HepG2 (cell line): ENCODE data around the gene BCAS1. TPM values are rescaled to one million over a fixed set of nuclear protein-coding genes. Genes with fewer than 3 reads are reported as not detected.
A peak's percentile ranks its signal among the peaks of the same experiment; 100 is the strongest.

Experiments
- ATAD3A ChIP-seq: sonication (generic); formaldehyde crosslinking; IDR thresholded peaks from 2 replicates; pipeline ENCODE4 v1.4.0; 2020; ENCODE audit warnings: missing genetic modification reagents
- ATF3 ChIP-seq: sonication (generic); formaldehyde crosslinking; IDR thresholded peaks from 2 replicates; pipeline ENCODE4 v1.4.0; 2020; ENCODE audit warnings: missing genetic modification reagents
- DDIT3 ChIP-seq: sonication (generic); formaldehyde crosslinking; IDR thresholded peaks from 2 replicates; pipeline ENCODE4 v1.4.0; 2020; ENCODE audit warnings: mild to moderate bottlenecking, missing genetic modification reagents
- KDM3A ChIP-seq: IDR thresholded peaks from 2 replicates; pipeline ENCODE4 v1.6.1; 2018; ENCODE audit warnings: low read depth, missing compliant biosample characterization
- NFKB2 ChIP-seq: sonication (generic); formaldehyde crosslinking; IDR thresholded peaks from 2 replicates; pipeline ENCODE4 v1.4.0; 2020; ENCODE audit warnings: missing genetic modification reagents, borderline replicate concordance
- PAWR ChIP-seq: sonication (generic); formaldehyde crosslinking; IDR thresholded peaks from 2 replicates; pipeline ENCODE4 v1.4.0; 2020; ENCODE audit warnings: missing genetic modification reagents, mild to moderate bottlenecking, borderline replicate concordance
- POLR2A ChIP-seq, 2 experiments: IDR thresholded peaks; 2 replicates each; pipeline ENCODE4 v1.6.1; 2011; ENCODE audit warnings: low read depth in 2 of 2, low read length in 2 of 2, mild to moderate bottlenecking in 1 of 2, moderate library complexity in 1 of 2; ENCODE audit not compliant: insufficient read depth in 1 of 2
- RARA ChIP-seq: IDR thresholded peaks from 2 replicates; pipeline ENCODE4 v1.6.1; 2016; ENCODE audit warnings: missing genetic modification reagents, missing compliant biosample characterization
- REST ChIP-seq, 2 experiments: IDR thresholded peaks; 2 replicates each; pipeline ENCODE4 v1.6.1; 2011 to 2012; ENCODE audit warnings: low read length in 2 of 2, borderline replicate concordance in 1 of 2, low read depth in 1 of 2, mild to moderate bottlenecking in 1 of 2, moderate library complexity in 1 of 2
- REXO4 ChIP-seq: sonication (generic); formaldehyde crosslinking; IDR thresholded peaks from 2 replicates; pipeline ENCODE4 v1.8.0; 2022; ENCODE audit warnings: missing genetic modification reagents, mild to moderate bottlenecking, borderline replicate concordance
- U2AF1 ChIP-seq: fragments of 200-400 bp; formaldehyde crosslinking; optimal IDR thresholded peaks from 2 replicates; pipeline ENCODE3; 2017; ENCODE audit warnings: mild to moderate bottlenecking, low read depth, low read length
- ZBTB34 ChIP-seq: sonication (generic); formaldehyde crosslinking; IDR thresholded peaks from 2 replicates; pipeline ENCODE4 v1.8.0; 2022; ENCODE audit warnings: mild to moderate bottlenecking, missing genetic modification reagents
- ZC3H13 ChIP-seq: sonication (generic); formaldehyde crosslinking; IDR thresholded peaks from 2 replicates; pipeline ENCODE4 v1.8.1; 2023; ENCODE audit warnings: mild to moderate bottlenecking, missing genetic modification reagents, moderate library complexity
- ZMAT5 ChIP-seq: sonication (generic); formaldehyde crosslinking; IDR thresholded peaks from 2 replicates; pipeline ENCODE4 v1.5.0; 2020; ENCODE audit warnings: mild to moderate bottlenecking, low read depth, missing genetic modification reagents, borderline replicate concordance
- ZNF251 ChIP-seq: sonication (generic); formaldehyde crosslinking; IDR thresholded peaks from 2 replicates; pipeline ENCODE4 v1.9.0; 2021; ENCODE audit warnings: mild to moderate bottlenecking, missing genetic modification reagents
- ZNF253 ChIP-seq: sonication (generic); formaldehyde crosslinking; IDR thresholded peaks from 2 replicates; pipeline ENCODE4 v1.8.0; 2022; ENCODE audit warnings: mild to moderate bottlenecking, missing genetic modification reagents, borderline replicate concordance
- ZNF276 ChIP-seq: sonication (generic); formaldehyde crosslinking; IDR thresholded peaks from 2 replicates; pipeline ENCODE4 v1.4.0; 2020; ENCODE audit warnings: mild to moderate bottlenecking, low read depth, missing genetic modification reagents
- ZNF329 ChIP-seq: sonication (generic); formaldehyde crosslinking; IDR thresholded peaks from 2 replicates; pipeline ENCODE4 v1.9.0; 2021; ENCODE audit warnings: low read depth, mild to moderate bottlenecking, missing genetic modification reagents
- ZNF34 ChIP-seq: sonication (generic); formaldehyde crosslinking; IDR thresholded peaks from 2 replicates; pipeline ENCODE4 v1.4.0; 2020; ENCODE audit warnings: mild to moderate bottlenecking, missing genetic modification reagents, borderline replicate concordance
- ZNF350 ChIP-seq: sonication (generic); formaldehyde crosslinking; IDR thresholded peaks from 2 replicates; pipeline ENCODE4 v1.4.0; 2020; ENCODE audit warnings: mild to moderate bottlenecking, low read depth, missing genetic modification reagents, borderline replicate concordance
- ZNF367 ChIP-seq: sonication (generic); formaldehyde crosslinking; IDR thresholded peaks from 2 replicates; pipeline ENCODE4 v1.4.0; 2020; ENCODE audit warnings: missing genetic modification reagents, borderline replicate concordance
- ZNF496 ChIP-seq: sonication (generic); formaldehyde crosslinking; IDR thresholded peaks from 2 replicates; pipeline ENCODE4 v1.8.1; 2023; ENCODE audit warnings: mild to moderate bottlenecking, moderate library complexity, missing genetic modification reagents; ENCODE audit not compliant: insufficient replicate concordance
- polyA plus RNA-seq, 8 experiments: library from polyadenylated mRNA; depleted of rRNA in 3 of 8; stranded (reverse) in 7 of 8; unstranded in 1 of 8; fragments of >200 nt; fragmentation: Illumina TruSeq in 4 of 8; extraction: Trizol in 4 of 8; gene quantifications; 2 replicates each; pipeline versions ENCODE4 v1.2.1 to v1.2.3, GENCODE V29; 2011 to 2016; ENCODE audit warnings: low read depth in 4 of 8, missing spikeins in 1 of 8, mixed read lengths in 1 of 8; ENCODE audit not compliant: insufficient read depth in 1 of 8
- total RNA-seq, 5 experiments: library from RNA; depleted of rRNA; stranded (reverse); fragments of >200 nt; fragmentation: Illumina TruSeq; extraction: Trizol; gene quantifications; 2 replicates each; pipeline ENCODE4 v1.2.3, GENCODE V29; 2016; ENCODE audit warnings: low read depth in 1 of 5

BCAS1 gene
- total and polyA plus RNA-seq, 2 of the 13 experiments (the other 11 are each of a cell fraction or from before 2014, with no cell fraction given) = 0.55 to 0.91 TPM

GRCh38 chr20:54067606-54068174 lies 2.7 kb downstream of the BCAS1 start (continued):
- TF ChIP-seq REST (IDR thresholded peaks at IDR 0.05; ENCODE audit: borderline replicate concordance in 1 of 2, low read depth in 1 of 2, low read length in 2 of 2) = no peak
- peak; percentile 98 for TF ChIP-seq ZBTB34
- TF ChIP-seq U2AF1 = no peak
- no peak for TF ChIP-seq PAWR (CRISPR knock-in tag)
- TF ChIP-seq KDM3A (CRISPR knock-in tag) = peak; percentile 75; the same call in 1 of the 2 replicates
- TF ChIP-seq ZNF34 (CRISPR knock-in tag) = 0 out of 2 replicates have a peak, but pooled peaks have one; percentile 42
- no peak for TF ChIP-seq ZC3H13 (CRISPR knock-in tag)
- TF ChIP-seq ZNF251 (CRISPR knock-in tag) = no peak
- peak in 1 of 2 experiments; percentile 23; a peak in 1 of 4 replicates for TF ChIP-seq POLR2A (IDR thresholded peaks at IDR 0.05; ENCODE audit: insufficient read depth in 1 of 2, low read depth in 2 of 2, low read length in 2 of 2)
- no peak for TF ChIP-seq ZNF329
- peak; percentile 46; the same call in 1 of the 2 replicates for TF ChIP-seq NFKB2 (CRISPR knock-in tag)
- TF ChIP-seq ZNF276 = no peak
- TF ChIP-seq ZNF253 (CRISPR knock-in tag) = no peak
- TF ChIP-seq ZMAT5 = no peak
- TF ChIP-seq ZNF496 = no peak
- TF ChIP-seq REXO4 (CRISPR knock-in tag) = no peak
- no peak for TF ChIP-seq ZNF367
- peak; percentile 92 for TF ChIP-seq RARA (CRISPR knock-in tag)
- TF ChIP-seq ATAD3A (CRISPR knock-in tag) = no peak
- TF ChIP-seq DDIT3 (CRISPR knock-in tag) = no peak
- TF ChIP-seq ATF3 (CRISPR knock-in tag) = peak; percentile 97
- peak; percentile 75; the same call in 1 of the 2 replicates for TF ChIP-seq ZNF350
